Measurements from ENCODE around the gene SORCS2.

The SORCS2 gene

DNA sequence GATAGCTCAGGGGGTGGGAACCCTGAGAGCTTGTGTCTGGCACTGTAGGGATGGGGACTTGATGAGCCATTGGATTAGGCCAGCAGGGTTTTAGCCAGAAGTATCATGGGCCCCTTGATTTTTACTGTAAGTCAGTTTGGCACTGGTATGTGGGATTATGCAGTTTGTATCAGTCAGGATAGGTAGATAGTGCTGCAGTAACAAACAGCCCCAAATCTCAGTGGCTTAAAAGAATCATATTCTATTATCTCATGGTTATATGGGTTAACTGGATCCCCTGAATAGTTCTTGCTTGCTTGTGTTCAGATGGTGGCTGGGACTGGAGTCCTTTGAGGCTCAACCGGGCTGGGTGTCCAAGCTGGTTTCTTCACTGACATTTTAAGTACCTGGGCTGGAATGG, 56.5 kb downstream of the SORCS2 start:
- no peak for DNase-seq

DNA sequence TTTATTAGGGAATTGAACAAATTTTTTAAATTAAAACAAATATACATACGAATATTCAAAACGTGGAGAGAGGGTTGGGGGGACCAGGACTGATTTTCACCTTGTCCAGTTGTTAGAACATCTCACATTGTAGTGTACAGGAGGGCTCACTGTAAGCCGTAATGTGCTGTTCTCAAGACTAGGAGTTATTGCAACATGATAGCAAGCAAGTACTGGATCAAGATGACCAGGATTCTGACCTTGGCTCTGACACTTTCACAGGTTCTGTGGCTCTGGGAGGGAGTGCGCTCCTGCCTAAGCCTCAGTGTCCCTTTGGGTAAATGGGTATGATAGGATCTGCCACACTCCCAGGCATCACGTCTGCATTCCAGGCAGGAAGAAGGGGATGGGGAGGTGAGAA, 59.0 kb downstream of the SORCS2 start:
- DNase-seq = no peak

DNA sequence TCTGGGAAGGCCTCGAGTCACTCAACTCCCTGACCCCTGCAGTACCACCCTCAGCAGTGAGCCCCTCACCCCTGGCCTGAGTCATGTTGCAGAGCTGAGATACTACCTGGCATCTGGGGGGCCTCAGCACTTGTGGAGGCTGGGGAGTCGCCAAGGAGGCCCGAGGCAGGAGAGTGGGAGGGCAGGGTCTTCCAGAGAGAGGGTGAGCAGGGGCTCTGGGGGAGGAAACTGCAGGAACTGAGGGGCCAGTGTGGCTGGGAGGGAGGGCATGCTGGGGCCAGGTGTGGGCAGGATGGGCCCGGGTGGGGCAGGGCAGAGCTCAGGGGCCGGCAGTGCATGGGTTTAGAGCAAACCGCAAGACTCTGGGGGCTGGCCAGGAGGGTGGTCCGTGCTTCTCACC, 59.7 kb downstream of the SORCS2 start:
- DNase-seq = no peak

DNA sequence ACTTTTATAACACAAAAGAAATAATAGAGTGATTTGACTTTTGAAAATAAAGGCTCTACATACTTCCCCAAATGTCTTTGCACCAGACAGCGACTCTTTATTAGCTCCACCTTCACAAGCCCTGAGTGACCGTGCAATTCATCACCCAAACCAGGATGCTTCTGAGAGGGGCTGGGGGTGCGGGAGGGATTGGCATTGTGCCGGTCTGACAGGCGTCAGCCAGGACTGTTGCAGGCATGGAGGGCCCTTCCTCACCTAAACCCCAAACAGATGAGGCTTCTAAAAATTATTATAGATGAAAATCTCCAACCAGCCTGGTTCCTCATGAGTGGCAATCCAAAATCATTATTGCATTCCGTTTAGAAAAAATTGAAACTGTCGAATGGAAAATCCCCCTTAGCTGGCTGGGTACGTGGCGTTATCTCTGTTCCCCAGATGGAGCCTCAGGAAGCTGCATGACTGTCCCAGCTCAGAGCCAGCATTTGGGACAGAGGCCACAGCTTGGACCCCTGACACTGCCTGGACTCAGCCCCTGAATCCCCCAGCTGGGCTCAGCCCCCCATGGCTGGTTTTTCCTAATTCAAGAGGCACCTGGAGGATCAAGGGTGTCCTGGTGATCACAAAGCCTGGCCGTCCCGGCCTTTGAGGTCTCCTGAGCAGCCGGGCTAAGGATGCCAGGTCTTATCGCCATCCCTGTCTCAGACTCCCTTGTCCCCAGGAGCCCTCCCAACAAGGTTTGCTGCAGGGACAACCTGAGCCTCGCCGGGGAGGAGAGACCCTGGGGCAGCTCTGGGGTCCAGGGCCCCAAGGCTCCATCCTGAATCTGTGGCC, 60.4 kb downstream of the SORCS2 start:
- no peak for DNase-seq

DNA sequence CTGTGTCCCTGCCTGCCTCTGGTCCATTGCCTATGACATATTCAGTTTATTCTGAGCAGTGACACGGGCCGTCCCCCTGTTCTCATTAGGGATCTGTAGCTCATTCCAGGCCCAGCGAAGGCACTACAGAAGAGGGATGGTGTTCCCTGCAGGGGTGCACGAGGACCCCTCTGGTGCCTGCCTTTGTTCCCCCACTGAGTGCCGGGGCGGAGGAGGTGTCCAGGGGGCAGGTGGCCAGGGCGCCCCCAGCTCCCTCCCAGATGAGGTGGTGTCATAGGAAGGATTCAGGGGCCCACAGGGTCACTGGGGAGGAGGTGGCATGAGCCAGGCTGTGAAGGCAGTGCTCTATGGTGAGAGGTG, 61.0 kb downstream of the SORCS2 start:
- no peak for DNase-seq

DNA sequence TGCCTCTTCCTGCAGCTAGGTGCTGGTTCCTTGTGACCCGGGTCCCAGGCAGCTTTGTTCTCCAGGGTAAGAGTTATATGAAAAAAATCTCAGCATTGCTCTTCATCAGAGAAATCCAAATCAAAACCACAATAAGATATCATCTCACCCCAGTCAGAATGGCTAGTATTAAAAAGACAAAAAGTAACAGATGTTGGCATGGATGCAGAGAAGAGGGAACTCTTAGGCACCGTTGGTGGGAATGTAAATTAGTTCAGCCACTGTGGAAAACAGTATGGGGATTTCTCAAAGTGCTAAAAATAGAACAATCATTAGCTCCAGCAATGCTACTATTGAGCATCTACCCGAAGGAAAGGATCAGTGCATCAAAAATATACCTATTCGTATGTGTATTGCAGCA, 61.5 kb downstream of the SORCS2 start:
- no peak for DNase-seq

DNA sequence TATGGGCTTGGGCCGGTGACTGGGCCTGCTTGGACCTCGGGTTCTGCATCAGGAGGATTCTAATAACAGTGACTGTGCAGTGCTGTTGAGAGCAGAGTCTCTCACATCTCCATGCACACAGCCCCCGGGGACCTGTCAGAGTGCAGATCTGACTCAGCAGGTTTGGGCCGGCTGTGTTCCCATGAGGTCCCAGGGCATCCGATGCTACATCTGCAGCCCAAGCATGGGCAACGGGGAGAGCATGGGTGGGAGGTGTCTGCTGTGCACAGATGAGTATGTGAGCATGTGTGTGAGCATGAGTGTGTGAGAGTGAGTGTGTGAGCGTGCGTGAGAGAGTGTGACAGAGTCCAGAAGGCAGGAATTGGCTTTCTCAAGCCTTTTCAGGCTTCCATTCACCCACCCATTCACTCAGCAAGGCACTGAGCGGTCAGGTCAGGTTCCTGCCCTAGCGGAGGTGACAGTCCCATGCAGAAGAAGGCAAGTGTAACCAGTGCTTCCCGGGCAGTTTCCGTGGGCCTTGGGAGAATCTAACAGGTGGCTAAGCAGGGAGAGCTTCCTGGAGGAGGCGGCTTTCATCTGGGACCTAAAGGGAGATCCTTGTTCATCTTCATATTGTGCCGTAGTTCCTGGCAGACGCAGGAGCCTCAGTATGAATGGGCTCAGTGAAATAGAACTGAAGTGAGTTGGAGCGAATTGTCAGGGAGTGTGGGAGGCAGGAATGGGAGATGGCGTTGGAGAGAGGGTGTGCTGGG, 62.6 kb downstream of the SORCS2 start:
- no peak for DNase-seq

DNA sequence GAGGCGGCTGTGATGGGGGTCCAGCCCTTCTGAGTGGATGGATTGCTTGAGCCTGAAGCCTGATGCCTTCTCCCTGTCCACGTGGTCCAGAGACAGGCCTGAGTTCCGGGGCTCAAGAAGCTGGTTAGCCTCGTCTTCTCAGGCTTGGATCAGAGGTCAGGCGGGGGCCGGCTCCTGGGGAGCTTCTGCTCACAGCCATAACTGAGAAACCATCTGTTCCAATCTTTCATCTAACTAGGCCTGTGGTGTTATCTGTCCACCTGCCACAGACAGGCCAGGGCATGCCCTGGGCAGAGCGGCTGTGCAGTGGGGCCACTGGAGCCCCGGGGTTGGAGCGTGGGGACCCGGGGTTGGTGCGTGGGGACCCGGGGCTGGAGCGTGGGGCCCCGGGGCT, 63.1 kb downstream of the SORCS2 start:
- no peak for DNase-seq

DNA sequence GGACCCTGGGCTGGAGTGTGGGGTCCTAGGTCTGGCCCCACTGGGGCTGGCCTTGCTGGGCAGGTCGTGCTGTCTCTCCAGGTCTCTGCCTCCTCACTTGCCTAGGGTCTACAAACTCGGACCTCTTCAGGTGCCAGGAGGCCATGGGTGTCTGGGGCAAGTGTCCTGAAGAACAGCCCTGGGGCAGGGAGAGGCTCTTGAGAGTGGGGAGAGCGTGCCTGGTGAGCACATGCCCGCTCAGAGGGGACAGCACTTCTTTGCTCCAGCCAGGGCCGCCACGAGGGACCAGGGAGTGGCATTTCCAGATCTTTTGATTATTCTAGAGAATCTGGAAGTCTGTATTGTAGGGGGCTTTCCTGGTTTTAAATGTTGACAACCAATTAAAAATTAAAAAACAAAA, 63.7 kb downstream of the SORCS2 start:
- no peak for DNase-seq

DNA sequence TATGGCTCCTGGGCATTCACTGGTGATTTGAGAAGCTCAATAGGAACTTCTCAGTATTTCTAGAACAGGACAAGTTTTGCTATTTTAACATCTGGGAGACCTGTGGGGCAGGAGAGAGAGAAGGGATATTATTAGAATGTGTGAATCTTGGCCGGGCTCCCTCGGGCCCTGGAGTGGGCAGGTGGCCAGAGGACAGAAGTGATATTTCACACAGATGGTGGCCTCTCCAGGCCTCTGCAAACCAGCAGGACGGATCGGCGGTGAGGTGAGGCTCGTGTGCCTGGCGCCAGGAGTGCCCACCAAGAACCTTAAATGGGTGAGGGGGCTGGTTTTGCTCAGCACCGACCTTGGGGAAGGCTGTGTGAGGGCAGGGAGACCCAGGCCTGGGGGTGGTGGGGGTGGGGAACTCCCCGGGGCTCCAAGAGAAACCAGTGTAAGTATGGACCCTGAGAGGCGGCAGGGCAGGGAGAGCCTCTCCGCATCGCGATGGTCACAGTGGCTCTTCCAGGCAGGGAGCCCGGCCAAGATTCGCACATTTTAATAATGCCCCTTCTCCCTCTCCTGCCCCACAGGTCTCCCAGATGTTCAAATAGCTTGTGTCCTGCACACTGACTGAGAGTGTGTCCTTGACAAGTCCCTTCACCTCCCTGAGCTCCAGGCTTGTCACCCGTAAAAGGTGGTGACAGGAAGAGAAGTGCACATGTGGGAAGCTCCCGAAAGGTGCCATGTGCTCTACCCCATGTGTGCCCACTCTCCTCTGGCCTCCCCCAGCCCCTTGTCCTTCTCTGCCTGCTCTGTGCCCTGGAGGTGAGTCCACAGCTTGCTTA, 64.9 kb downstream of the SORCS2 start:
- no peak for DNase-seq

DNA sequence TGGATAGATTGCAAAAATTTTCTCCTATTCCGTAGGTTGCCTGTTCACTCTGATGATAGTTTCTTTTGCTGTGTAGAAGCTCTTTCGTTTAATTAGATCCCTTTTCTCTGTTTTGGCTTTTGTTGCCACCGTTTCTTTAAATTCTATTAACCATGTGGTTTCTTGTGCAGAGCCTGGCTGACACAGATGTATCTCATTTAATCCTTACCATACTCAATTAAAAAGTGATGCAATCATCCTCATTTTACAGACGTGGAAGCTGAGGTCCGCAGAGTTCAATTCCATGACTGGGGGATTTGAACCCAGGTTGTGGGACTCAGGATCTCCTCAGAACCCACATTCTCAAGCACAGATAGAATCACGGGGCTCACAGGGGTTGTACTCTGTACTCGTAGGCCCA, 66.7 kb downstream of the SORCS2 start:
- no peak for DNase-seq

DNA sequence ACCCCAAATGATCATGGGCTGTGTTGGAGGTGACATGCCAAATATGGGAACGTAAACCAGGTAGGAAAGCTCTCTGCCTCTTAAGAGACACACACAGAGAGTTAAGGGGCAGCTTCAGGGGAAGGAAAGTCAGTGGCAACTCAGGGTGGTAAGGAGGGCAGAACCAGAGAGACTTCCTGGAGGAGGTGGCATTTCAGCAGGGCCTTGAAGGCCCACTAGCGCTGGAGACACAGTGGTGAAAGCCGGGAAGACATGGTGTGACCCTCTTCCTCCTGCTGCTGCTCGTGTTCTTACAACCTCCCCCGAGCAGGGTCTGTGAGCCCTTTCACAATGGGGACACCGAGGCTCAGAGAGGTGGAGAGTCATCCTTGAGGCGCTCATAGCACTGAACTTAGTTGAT, 68.2 kb downstream of the SORCS2 start:
- no peak for DNase-seq

DNA sequence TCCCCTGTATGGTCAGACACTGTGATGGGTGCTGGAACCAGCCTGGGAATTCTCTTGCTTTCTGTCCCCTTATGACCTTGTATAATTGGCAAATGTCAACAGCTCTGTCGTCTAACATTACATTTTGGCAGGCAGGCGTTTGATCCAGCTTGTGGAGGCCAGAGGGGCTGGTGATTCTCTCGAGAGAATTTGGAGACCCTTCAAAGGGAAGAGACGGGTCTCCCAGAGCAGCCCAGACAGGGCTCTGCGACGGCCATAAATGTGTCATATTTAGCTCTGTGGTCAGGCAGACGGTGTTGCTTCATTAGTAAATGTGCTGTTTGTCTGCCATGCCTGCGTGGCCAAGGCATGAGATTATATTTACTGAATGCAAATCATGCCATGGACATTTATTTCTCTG, 68.7 kb downstream of the SORCS2 start:
- no peak for DNase-seq

DNA sequence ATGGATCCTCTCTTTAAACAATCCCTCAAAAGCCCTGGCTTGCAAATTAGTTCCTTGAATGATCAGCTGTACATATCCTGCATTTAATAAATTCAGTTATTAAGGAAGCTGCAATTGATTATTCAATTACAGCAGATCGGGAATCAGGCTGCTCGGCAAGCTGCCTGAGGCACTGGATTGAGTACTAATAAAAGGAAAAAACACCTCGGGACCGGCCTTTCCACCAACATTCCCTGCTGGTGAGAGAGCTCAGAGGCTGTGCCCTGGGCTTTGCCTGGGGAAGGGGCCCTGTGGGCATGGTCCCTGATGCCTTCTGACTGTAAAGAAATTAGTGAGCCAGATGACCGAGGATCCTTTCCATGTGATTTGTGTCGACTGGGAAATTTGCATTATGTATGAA, 69.2 kb downstream of the SORCS2 start:
- DNase-seq = no peak

DNA sequence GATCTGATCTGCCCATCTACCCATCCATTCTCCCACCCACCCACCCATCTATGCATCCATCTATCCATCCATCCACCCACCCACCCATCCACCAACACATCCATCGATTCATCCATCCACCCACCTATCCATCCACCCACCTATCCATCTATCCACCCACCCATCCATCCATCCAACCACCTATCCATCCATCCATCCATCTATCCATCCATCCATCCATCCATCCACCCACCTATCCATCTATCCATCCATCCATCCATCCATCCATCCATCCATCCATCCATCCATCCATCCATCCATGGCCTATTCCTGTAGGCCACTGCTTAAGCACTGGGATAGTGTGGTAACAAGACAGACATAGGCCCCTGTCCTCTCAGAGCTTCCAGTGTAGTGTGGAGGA, 69.8 kb downstream of the SORCS2 start:
- DNase-seq = no peak

DNA sequence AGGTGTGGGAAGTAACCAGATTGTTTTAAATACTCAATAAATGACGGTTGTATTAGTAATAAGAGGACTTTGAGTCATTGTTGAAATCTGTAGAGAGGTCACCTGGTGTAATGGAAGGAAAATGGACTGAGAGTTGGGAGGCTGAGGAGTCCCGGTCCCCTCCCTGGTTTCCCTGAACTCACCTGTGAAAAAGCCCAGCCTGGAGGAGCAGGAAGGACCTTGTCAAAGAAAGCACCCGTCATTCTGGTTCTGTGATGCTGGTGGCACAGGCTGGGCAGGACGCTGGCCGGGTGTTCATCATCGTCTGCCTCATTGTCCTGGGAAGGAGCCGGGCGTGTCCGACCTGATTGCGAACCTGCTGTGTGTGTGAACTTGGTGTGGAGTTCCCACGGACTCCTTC, 70.8 kb downstream of the SORCS2 start:
- DNase-seq = no peak

DNA sequence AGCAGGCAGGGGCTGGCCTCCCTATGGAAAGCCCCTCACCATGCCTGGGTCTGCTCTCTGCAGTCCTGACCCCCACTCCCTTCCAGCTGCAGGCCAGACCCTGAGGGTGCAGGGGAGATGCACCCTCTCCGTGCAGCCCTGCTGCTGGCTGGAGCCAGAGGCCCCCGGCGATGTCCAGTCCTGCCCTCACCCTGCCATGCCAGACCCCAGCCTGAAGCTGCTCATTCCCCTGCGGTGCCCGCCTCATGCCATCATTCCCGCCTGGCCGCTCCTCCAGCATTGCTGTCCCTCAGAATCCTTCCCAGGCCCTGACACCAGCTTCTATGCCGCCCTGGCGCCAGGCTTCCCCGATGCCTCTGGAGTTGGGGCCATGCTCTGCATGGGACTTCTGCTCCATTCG, 72.4 kb downstream of the SORCS2 start:
- no peak for DNase-seq

DNA sequence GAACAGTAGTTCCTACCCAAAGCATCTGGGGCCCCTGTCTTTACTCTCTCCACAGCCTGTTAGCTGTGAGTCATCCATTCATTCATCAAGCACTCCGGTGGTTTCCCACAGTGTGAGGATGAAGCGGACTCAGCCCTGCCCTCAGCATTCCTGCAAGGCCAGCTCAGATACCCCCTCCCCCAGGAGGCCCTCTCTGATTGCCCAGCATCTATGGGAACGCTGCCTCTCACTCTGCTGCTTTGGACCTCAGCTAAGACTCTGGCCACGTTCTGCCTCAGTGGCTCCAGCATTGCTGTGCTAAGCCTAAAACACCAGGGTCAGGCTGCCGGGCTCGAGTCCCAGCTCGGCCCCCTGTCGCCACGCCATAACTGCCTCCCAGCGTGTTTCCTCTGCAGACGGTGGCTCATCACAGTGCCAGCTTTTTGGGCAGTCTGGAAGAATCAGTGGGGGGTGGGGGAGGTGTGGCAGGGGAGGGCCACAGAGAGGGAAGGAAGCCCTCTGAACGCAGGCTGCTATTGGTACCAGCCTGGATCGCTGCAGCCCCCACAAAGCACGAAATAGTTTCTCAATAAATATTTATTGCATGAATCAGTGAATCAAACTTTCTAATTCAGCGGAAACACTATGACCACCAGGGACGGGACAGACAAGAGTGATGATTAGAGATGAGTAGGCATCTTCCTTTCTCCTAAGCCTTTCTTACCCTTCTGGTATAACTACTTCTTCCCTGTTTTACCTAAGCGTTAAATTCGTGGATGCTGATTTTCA, 74.4 kb downstream of the SORCS2 start:
- DNase-seq = no peak

DNA sequence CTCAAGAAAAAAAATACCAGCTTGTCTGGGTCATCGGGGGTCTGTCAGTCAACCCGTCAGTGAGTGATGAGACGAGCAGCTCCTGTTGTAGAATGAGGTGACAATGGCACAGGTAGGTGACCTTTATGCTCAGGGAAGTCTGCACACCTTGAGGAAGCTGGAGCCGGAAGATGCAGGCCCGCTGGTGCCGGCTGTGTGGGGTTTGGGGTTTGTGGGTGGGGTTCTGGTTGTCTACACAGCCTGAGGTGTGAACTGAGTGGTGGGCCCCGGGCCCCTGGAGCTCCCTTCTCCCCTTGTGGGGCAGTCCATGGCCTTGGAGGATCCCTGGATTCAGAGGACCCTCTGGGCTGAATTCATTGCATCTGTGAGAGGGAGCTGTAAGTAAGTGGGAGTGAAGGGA, 75.5 kb downstream of the SORCS2 start:
- DNase-seq = no peak

DNA sequence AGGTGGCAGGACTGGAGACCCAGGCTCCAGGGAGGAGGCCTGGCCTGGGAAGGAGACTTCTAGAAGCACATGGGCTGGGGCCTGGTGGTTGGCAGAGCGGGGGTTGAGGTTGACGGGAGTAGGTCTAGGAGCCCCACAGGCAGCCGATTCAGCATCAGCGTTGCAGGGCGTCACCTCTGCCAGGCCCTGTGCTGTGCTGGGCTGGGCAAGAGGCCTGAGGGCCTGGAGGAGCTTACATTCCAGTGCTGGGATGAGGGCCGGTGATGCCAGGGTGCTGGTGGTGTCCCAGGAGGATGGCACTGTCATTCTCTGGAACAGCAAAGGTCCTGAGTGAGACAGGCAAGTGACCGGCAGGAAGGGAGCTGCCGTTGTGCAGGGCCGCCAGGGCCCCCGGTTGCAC, 76.6 kb downstream of the SORCS2 start:
- DNase-seq = no peak

DNA sequence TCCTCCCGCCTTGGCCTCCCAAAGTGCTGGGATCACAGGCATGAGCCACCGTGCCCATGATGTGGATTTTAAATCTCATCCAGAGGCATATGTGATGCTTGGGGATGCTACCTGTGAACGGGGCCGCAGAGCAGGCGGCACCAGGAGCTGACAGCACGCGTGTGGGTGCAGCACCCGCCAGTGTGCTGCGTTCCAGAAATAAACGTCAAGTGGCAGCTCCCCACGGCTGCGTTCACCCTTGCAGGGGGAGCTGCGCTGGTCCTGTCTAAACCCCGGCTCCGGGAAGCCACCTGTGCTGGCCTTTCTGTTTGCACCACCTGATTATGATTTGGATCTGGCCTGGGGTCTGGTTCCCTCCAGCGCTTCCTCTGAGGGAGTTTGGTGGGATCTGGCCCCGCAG, 77.8 kb downstream of the SORCS2 start:
- DNase-seq = no peak

DNA sequence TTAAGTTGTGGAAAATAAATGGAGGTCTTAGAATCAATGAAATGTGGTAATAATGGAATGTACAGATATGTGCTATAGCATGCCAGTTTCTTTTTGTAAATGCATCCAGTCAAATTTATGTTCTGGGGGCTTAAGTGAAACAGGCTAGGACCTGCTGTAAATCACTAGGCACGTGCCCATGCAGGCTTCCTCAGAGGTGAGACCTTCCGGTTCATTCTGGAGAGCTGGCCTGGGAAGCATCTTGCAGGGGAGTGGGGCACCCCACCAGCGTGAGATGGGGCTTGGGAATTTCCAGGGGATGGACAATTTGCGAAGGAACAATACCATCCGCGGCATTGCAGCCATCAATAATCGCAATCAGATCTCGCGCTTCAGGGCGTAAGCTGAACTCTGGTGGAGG, 80.1 kb downstream of the SORCS2 start:
- no peak for DNase-seq

DNA sequence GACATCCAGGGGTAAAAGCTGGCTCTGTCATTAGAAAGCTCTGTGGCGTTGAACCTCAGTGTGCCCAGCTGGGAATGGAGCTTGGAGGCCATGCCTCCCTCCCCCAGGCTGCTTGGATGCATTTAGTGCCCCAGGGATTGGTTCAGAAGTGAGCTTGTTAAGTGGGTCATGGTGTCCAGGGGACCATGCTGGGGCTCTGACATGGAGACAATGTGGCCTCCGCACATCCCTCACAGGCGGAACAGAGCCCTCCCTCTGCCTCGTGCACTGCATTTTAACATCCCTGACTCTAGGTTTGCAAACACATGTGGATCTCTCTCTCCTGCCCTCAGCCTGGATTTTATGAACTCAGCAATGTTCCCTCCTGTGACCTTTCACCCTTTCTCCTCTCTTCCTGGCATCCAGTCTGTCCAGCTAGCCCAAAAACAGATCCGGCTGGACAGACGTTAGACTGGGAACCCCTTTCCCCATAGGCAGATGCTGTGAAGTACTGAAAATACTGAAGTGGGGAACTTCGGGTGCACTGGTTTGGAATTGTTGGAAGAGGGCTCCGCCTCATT, 81.5 kb downstream of the SORCS2 start:
- no peak for DNase-seq
